Central memory CD4-positive, alpha-beta T cell (primary cell): ENCODE results near the gene FMN2.
"Not testable (repeated sequence)": the region's sequence is repeated elsewhere in the genome, so short reads cannot be mapped to it uniquely, and the experiment has no call there.

Source experiments
- DNase-seq: peaks from one replicate; pipeline ENCODE4 v3.0.0; 2022

FMN2 gene

GRCh38 chr1:240320659-240321058, 229.0 kb downstream of the FMN2 start:
- DNase-seq, result no peak

- DNase-seq, result no peak
These were observed 231.3 kb downstream of the FMN2 start for GRCh38 chr1:240322943-240323342.

- DNase-seq, result not testable (repeated sequence)
These were observed 236.7 kb downstream of the FMN2 start for GRCh38 chr1:240328382-240328781.

GRCh38 chr1:240329443-240329842, 237.8 kb downstream of the FMN2 start:
- no peak for DNase-seq

- no peak for DNase-seq
These were observed 241.0 kb downstream of the FMN2 start for GRCh38 chr1:240332672-240333071.

GRCh38 chr1:240337781-240338180, 246.1 kb downstream of the FMN2 start:
- DNase-seq, result no peak

GRCh38 chr1:240338837-240339236, 247.2 kb downstream of the FMN2 start:
- DNase-seq, result no peak

- no peak for DNase-seq
These were observed 249.9 kb downstream of the FMN2 start for GRCh38 chr1:240341365-240342250.

GRCh38 chr1:240342251-240342625, 250.6 kb downstream of the FMN2 start:
- no peak for DNase-seq

- DNase-seq, result no peak
These were observed 251.4 kb downstream of the FMN2 start for GRCh38 chr1:240343045-240343444.

- DNase-seq, result no peak
These were observed 252.3 kb downstream of the FMN2 start for GRCh38 chr1:240343966-240344365.

- DNase-seq, result no peak
These were observed 253.2 kb downstream of the FMN2 start for GRCh38 chr1:240344918-240345317.

- no peak for DNase-seq
These were observed 258.0 kb downstream of the FMN2 start for GRCh38 chr1:240349695-240350094.

GRCh38 chr1:240350910-240351331, 259.2 kb downstream of the FMN2 start:
- DNase-seq, result no peak

GRCh38 chr1:240351690-240352089, 260.0 kb downstream of the FMN2 start:
- DNase-seq, result no peak

GRCh38 chr1:240352769-240353168, 261.1 kb downstream of the FMN2 start:
- no peak for DNase-seq

GRCh38 chr1:240356568-240356967, 264.9 kb downstream of the FMN2 start:
- no peak for DNase-seq

- DNase-seq, result no peak
These were observed 270.4 kb downstream of the FMN2 start for GRCh38 chr1:240362046-240362445.

GRCh38 chr1:240362826-240363225, 271.1 kb downstream of the FMN2 start:
- no peak for DNase-seq

- no peak for DNase-seq
These were observed 271.6 kb downstream of the FMN2 start for GRCh38 chr1:240363315-240363714.

- no peak for DNase-seq
These were observed 272.2 kb downstream of the FMN2 start for GRCh38 chr1:240363914-240364313.

GRCh38 chr1:240366636-240367035, 275.0 kb downstream of the FMN2 start:
- no peak for DNase-seq

- DNase-seq, result no peak
These were observed 293.9 kb downstream of the FMN2 start for GRCh38 chr1:240385551-240385950.
